MG63 (cell line): ENCODE results near the gene KCNJ9. TPM values are rescaled to one million over a fixed set of nuclear protein-coding genes. Genes with fewer than 3 reads are reported as not detected.
"Not testable (repeated sequence)": the region's sequence is repeated elsewhere in the genome, so short reads cannot be mapped to it uniquely, and the experiment has no call there.

ENCODE experiments used
- DNase-seq: peaks from one replicate; pipeline ENCODE4 v3.0.0-alpha.2; 2020
- H3K27me3 ChIP-seq: fragments of 250-450 bp; sonication (Bioruptor Pico); 2 replicates; pipeline ENCODE4 v1.5.1; 2020; ENCODE audit warnings: mild to moderate bottlenecking, moderate library complexity
- H3K36me3 ChIP-seq: fragments of 250-450 bp; sonication (Bioruptor Pico); 2 replicates; pipeline ENCODE4 v1.5.1; 2020; ENCODE audit warnings: mild to moderate bottlenecking, moderate library complexity
- H3K4me3 ChIP-seq: fragments of 250-450 bp; sonication (Bioruptor Pico); 2 replicates; pipeline ENCODE4 v1.5.1; 2020; ENCODE audit warnings: mild to moderate bottlenecking, moderate library complexity
- H3K9me3 ChIP-seq: fragments of 250-450 bp; sonication (Bioruptor Pico); 2 replicates; pipeline ENCODE4 v1.5.1; 2020; ENCODE audit warnings: mild to moderate bottlenecking, moderate library complexity
- total RNA-seq: library from RNA; depleted of rRNA; stranded (reverse); fragments of >200 nt; shearing (Covaris generic); gene quantifications from 2 replicates; pipeline ENCODE4 v1.2.3, GENCODE V29; 2014; ENCODE audit warnings: low replicate concordance; rRNA removed

Gene KCNJ9
- not detected in 2 replicates for total RNA-seq

- Histone ChIP-seq H3K27me3 (peaks cover 40% of the 10 kb centered on the region), H3K36me3 (no peaks in the 10 kb centered on the region), H3K4me3 (no peak within 1 kb of the TSS), H3K9me3 (no peaks in the 10 kb centered on the region)
- DNase-seq, result peak; percentile 33
Measured at GRCh38 chr1:160081261-160081936, at the start of gene KCNJ9. Gene KCNJ9 (plus strand): TSS chr1:160081538. CDS start chr1:160084031, 2,493 bp downstream.

GRCh38 chr1:160032165-160032820, 49.0 kb upstream of the KCNJ9 start:
- Histone ChIP-seq H3K9me3 (no peaks in the 10 kb centered on the region), H3K36me3 (no peaks in the 10 kb centered on the region; the same call in 1 of the 2 replicates), H3K27me3 (peaks cover 15% of the 10 kb centered on the region), H3K4me3 (peak overlapping the region; percentile 95)
- DNase-seq, result no peak

- Histone ChIP-seq H3K36me3 (no peaks in the 10 kb centered on the region), H3K9me3 (no peaks in the 10 kb centered on the region), H3K4me3 (no peak overlapping the region), H3K27me3 (peaks cover 23% of the 10 kb centered on the region)
- DNase-seq, result no peak
Measured at GRCh38 chr1:160040476-160040875, 40.9 kb upstream of the KCNJ9 start.

- DNase-seq, result no peak
- Histone ChIP-seq H3K36me3 (no peaks in the 10 kb centered on the region), H3K9me3 (no peaks in the 10 kb centered on the region), H3K4me3 (no peak overlapping the region), H3K27me3 (peaks cover 21% of the 10 kb centered on the region)
Measured at GRCh38 chr1:160043543-160043942, 37.8 kb upstream of the KCNJ9 start.

- Histone ChIP-seq H3K27me3 (peaks cover 17% of the 10 kb centered on the region), H3K4me3 (no peak overlapping the region), H3K9me3 (no peaks in the 10 kb centered on the region), H3K36me3 (no peaks in the 10 kb centered on the region)
- no peak for DNase-seq
Measured at GRCh38 chr1:160045653-160046052, 35.7 kb upstream of the KCNJ9 start.

GRCh38 chr1:160046494-160047110, 34.7 kb upstream of the KCNJ9 start:
- no peaks in the 10 kb centered on the region for H3K36me3 ChIP-seq
- peaks cover 19% of the 10 kb centered on the region for H3K27me3 ChIP-seq
- DNase-seq, result peak; percentile 68
- no peak overlapping the region for H3K4me3 ChIP-seq
- H3K9me3 ChIP-seq, result no peaks in the 10 kb centered on the region

GRCh38 chr1:160047111-160047991, 34.0 kb upstream of the KCNJ9 start:
- H3K27me3 ChIP-seq, result peaks cover 24% of the 10 kb centered on the region
- H3K4me3 ChIP-seq, result no peak overlapping the region
- no peaks in the 10 kb centered on the region for H3K9me3 ChIP-seq
- no peak for DNase-seq
- H3K36me3 ChIP-seq, result no peaks in the 10 kb centered on the region

GRCh38 chr1:160048335-160048734, 33.0 kb upstream of the KCNJ9 start:
- H3K27me3 ChIP-seq, result peaks cover 28% of the 10 kb centered on the region
- no peak overlapping the region for H3K4me3 ChIP-seq
- no peaks in the 10 kb centered on the region for H3K36me3 ChIP-seq
- no peak for DNase-seq
- H3K9me3 ChIP-seq, result no peaks in the 10 kb centered on the region

GRCh38 chr1:160049101-160049500, 32.2 kb upstream of the KCNJ9 start:
- Histone ChIP-seq H3K9me3 (no peaks in the 10 kb centered on the region), H3K4me3 (no peak overlapping the region), H3K27me3 (peaks cover 26% of the 10 kb centered on the region), H3K36me3 (no peaks in the 10 kb centered on the region)
- DNase-seq, result no peak

GRCh38 chr1:160050182-160050581, 31.2 kb upstream of the KCNJ9 start:
- H3K9me3 ChIP-seq, H3K36me3 ChIP-seq, H3K4me3 ChIP-seq: not testable (repeated sequence)
- H3K27me3 ChIP-seq, result peaks cover 19% of the 10 kb centered on the region
- DNase-seq, result peak; percentile 17

- H3K9me3 ChIP-seq, result no peaks in the 10 kb centered on the region
Measured at GRCh38 chr1:160050619-160051018, 30.7 kb upstream of the KCNJ9 start.

GRCh38 chr1:160052936-160053335, 28.4 kb upstream of the KCNJ9 start:
- no peak overlapping the region for H3K4me3 ChIP-seq
- peaks cover 29% of the 10 kb centered on the region for H3K27me3 ChIP-seq
- no peak for DNase-seq
- no peaks in the 10 kb centered on the region for H3K36me3 ChIP-seq
- H3K9me3 ChIP-seq, result no peaks in the 10 kb centered on the region

More at GRCh38 chr1:160050619-160051018, 30.7 kb upstream of the KCNJ9 start:
- Histone ChIP-seq H3K27me3 (peaks cover 19% of the 10 kb centered on the region), H3K4me3 (no peak overlapping the region), H3K36me3 (no peaks in the 10 kb centered on the region)
- DNase-seq, result no peak

- H3K36me3 ChIP-seq, result no peaks in the 10 kb centered on the region
- no peak overlapping the region for H3K4me3 ChIP-seq
- no peak for DNase-seq
- peaks cover 29% of the 10 kb centered on the region for H3K27me3 ChIP-seq
- H3K9me3 ChIP-seq, result no peaks in the 10 kb centered on the region
Measured at GRCh38 chr1:160053548-160054365, 27.6 kb upstream of the KCNJ9 start.

- H3K27me3 ChIP-seq, result peaks cover 31% of the 10 kb centered on the region
- H3K36me3 ChIP-seq, result no peaks in the 10 kb centered on the region
- no peaks in the 10 kb centered on the region for H3K9me3 ChIP-seq
- no peak for DNase-seq
- no peak overlapping the region for H3K4me3 ChIP-seq
Measured at GRCh38 chr1:160056648-160057169, 24.6 kb upstream of the KCNJ9 start.

- no peak for DNase-seq
- H3K4me3 ChIP-seq, result no peak overlapping the region
- H3K9me3 ChIP-seq, result no peaks in the 10 kb centered on the region
- peaks cover 23% of the 10 kb centered on the region for H3K27me3 ChIP-seq
- H3K36me3 ChIP-seq, result no peaks in the 10 kb centered on the region
Measured at GRCh38 chr1:160058087-160058486, 23.3 kb upstream of the KCNJ9 start.
